Activated naive CD8-positive, alpha-beta T cell treated with anti-CD3 and anti-CD28 coated beads for 36 hours (primary cell): Measurements from ENCODE around the gene AP2A2. TPM values are rescaled to one million over a fixed set of nuclear protein-coding genes. Genes with fewer than 3 reads are reported as not detected.

Experiments used
- DNase-seq: peaks from one replicate; pipeline ENCODE4 v3.0.0; 2021
- H3K27ac Mint-ChIP-seq: one replicate; pipeline ENCODE4 v1.8.0; 2022; ENCODE audit warnings: mild to moderate bottlenecking, moderate library complexity, mixed read lengths
- H3K27me3 Mint-ChIP-seq: one replicate; pipeline ENCODE4 v1.8.0; 2022; ENCODE audit warnings: mild to moderate bottlenecking, mixed read lengths
- H3K36me3 Mint-ChIP-seq: one replicate; pipeline ENCODE4 v1.8.0; 2021; ENCODE audit warnings: mild to moderate bottlenecking, mixed read lengths
- H3K4me1 Mint-ChIP-seq: one replicate; pipeline ENCODE4 v1.8.0; 2021; ENCODE audit warnings: mixed read lengths
- H3K4me3 Mint-ChIP-seq: one replicate; pipeline ENCODE4 v1.8.0; 2022; ENCODE audit warnings: mild to moderate bottlenecking, moderate library complexity, mixed read lengths
- H3K9me3 Mint-ChIP-seq: one replicate; pipeline ENCODE4 v1.8.0; 2022; ENCODE audit warnings: mixed read lengths
- total RNA-seq, 2 experiments: library from RNA; stranded (reverse); gene quantifications; one replicate each; pipeline ENCODE4 v1.2.3, GENCODE V29; 2021

Gene AP2A2
- total RNA-seq, 2 experiments from 2014 or later, result 26.3 to 30.3 TPM

GRCh38 chr11:995752-996420, 70.2 kb downstream of the AP2A2 start:
- Mint-ChIP-seq H3K27me3 (no peaks in the 10 kb centered on the region), H3K4me1 (peaks cover 12% of the 10 kb centered on the region), H3K36me3 (peaks cover 9% of the 10 kb centered on the region), H3K9me3 (no peaks in the 10 kb centered on the region), H3K27ac (peak overlapping the region; percentile 39), H3K4me3 (no peak overlapping the region)
- no peak for DNase-seq

DNA sequence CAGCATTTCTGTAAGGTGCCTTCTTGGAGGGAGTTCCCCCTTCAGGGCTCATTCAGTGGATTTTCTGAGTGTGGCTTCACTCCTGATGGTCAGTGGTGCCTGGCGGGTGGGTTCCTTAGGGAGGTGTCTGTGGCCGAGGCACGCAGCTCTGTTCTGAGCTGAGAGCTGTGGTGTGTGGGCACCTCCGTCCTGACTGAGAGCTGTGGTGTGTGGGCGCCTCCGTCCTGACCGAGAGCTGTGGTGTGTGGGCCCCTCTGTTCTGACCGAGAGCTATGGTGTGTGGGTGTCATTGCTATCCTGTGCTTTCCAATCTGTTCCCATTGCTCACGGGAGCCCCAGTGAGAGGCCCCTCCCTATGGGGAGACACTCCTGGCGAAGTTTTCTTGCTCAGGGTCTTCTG, 71.0 kb downstream of the AP2A2 start:
- H3K4me1 Mint-ChIP-seq, result peaks cover 12% of the 10 kb centered on the region
- H3K4me3 Mint-ChIP-seq, result no peak overlapping the region
- H3K27me3 Mint-ChIP-seq, result no peaks in the 10 kb centered on the region

GRCh38 chr11:997907-998306, 72.2 kb downstream of the AP2A2 start:
- H3K9me3 Mint-ChIP-seq, result no peaks in the 10 kb centered on the region
- H3K36me3 Mint-ChIP-seq, result peaks cover 17% of the 10 kb centered on the region
- peaks cover 12% of the 10 kb centered on the region for H3K4me1 Mint-ChIP-seq
- DNase-seq, result no peak
- H3K27ac Mint-ChIP-seq, result no peak overlapping the region
- H3K4me3 Mint-ChIP-seq, result no peak overlapping the region
- no peaks in the 10 kb centered on the region for H3K27me3 Mint-ChIP-seq

More for the DNA sequence above, 71.0 kb downstream of the AP2A2 start:
- Mint-ChIP-seq H3K27ac (no peak overlapping the region), H3K36me3 (peaks cover 13% of the 10 kb centered on the region), H3K9me3 (no peaks in the 10 kb centered on the region)
- no peak for DNase-seq

DNA sequence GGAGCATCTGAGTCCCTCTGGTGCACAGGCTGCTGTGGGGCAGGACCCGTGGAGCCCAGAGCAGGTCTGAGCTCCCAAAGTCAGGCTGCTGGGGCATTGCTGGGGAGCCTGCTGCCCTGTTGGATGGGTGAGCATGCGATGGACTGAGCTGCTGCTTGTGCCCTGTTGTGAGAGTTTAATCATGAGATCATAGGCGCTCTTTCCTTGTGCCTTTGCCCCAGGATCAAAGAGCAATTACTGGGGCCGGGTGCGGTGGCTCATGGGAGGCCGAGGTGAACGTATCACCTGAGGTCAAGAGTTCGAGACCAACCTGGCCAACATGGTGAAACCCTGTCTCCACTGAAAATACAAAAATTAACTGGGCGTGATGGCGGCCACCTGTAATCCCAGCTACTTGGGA, 73.3 kb downstream of the AP2A2 start:
- peaks cover 12% of the 10 kb centered on the region for H3K4me1 Mint-ChIP-seq
- no peak overlapping the region for H3K4me3 Mint-ChIP-seq
- H3K36me3 Mint-ChIP-seq, result peaks cover 19% of the 10 kb centered on the region
- H3K27me3 Mint-ChIP-seq, result no peaks in the 10 kb centered on the region
- no peaks in the 10 kb centered on the region for H3K9me3 Mint-ChIP-seq
- no peak overlapping the region for H3K27ac Mint-ChIP-seq
- DNase-seq, result no peak

GRCh38 chr11:1000357-1001278, 74.9 kb downstream of the AP2A2 start:
- DNase-seq, result no peak
- Mint-ChIP-seq H3K27me3 (no peaks in the 10 kb centered on the region), H3K4me1 (peaks cover 10% of the 10 kb centered on the region), H3K4me3 (no peak overlapping the region), H3K9me3 (no peaks in the 10 kb centered on the region), H3K27ac (no peak overlapping the region), H3K36me3 (peaks cover 14% of the 10 kb centered on the region)

- no peak for DNase-seq
- Mint-ChIP-seq H3K4me1 (peaks cover 2% of the 10 kb centered on the region), H3K4me3 (no peak overlapping the region), H3K36me3 (peaks cover 10% of the 10 kb centered on the region), H3K27me3 (no peaks in the 10 kb centered on the region), H3K27ac (no peak overlapping the region), H3K9me3 (no peaks in the 10 kb centered on the region)
These were observed 76.1 kb downstream of the AP2A2 start for GRCh38 chr11:1001617-1002405.

GRCh38 chr11:1002406-1002984, 76.8 kb downstream of the AP2A2 start:
- Mint-ChIP-seq H3K4me1 (no peaks in the 10 kb centered on the region), H3K4me3 (no peak overlapping the region), H3K27ac (no peak overlapping the region), H3K36me3 (peaks cover 10% of the 10 kb centered on the region), H3K27me3 (no peaks in the 10 kb centered on the region), H3K9me3 (no peaks in the 10 kb centered on the region)
- DNase-seq, result no peak

DNA sequence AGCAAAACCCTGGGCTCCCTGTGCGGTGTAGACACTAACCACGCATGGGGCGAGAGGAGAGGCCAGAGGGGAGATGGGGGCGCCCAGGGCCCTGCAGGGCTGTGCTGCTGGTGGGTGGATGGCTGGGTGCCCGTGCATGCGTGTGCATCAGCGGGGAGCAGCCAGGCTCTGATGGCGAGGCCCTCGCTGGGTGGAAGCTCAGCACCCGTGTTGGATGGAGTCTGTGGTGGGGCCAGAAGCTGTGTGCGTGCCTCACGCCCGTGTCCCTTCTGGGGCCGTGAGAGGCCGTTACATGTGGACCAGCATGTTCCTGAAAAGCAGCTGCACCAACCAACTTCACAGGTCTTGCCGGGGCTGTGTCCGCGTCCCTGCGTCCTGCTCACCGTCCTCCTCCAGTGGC, 77.5 kb downstream of the AP2A2 start:
- Mint-ChIP-seq H3K9me3 (no peaks in the 10 kb centered on the region), H3K27ac (no peak overlapping the region), H3K27me3 (no peaks in the 10 kb centered on the region), H3K4me3 (no peak overlapping the region), H3K4me1 (no peaks in the 10 kb centered on the region), H3K36me3 (peaks cover 10% of the 10 kb centered on the region)
- no peak for DNase-seq

DNA sequence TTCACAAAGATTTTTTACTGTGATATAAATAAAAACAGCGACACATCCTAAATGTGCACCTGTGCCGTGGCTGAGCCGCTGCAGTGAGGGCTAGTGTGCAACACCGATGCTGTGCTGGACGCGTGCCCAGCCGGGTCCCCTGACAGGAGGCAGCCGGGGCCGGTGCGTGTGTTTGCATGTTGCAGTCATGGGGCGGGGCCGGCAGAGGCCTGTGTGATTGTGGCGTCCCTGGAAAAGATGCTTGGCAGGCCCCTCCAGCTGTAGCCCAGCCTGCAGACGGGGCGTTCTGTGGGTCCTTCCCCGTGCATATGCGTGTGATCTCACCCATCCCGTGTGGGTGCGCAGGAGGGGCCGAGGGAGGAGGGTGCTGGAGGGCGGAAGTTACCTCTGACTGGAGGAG, 80.3 kb downstream of the AP2A2 start:
- H3K4me3 Mint-ChIP-seq, result no peak overlapping the region
- no peak overlapping the region for H3K27ac Mint-ChIP-seq
- no peaks in the 10 kb centered on the region for H3K27me3 Mint-ChIP-seq
- H3K9me3 Mint-ChIP-seq, result no peaks in the 10 kb centered on the region
- peaks cover 13% of the 10 kb centered on the region for H3K36me3 Mint-ChIP-seq
- DNase-seq, result no peak
- no peaks in the 10 kb centered on the region for H3K4me1 Mint-ChIP-seq

GRCh38 chr11:1006762-1007161, 81.1 kb downstream of the AP2A2 start:
- no peak for DNase-seq

DNA sequence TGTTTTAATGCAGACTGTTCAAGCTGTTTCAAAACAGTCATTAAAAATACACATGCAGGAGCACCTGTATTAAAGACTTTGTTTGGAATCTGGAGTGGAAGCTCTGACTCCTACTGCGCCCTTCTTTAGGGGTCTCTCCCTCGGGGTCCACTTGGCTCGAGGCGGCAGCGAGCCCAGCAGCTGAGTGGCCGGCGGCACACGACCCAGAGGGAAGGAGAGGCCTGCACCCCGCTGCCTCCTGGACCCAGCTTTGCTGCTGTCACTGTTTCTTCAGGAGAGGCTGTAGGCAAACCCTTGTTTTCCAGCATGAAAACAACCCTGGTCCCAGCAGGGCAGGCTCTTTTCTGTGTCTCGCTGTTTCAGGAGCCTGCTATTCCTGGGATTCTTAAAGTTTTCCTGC, 81.6 kb downstream of the AP2A2 start:
- H3K9me3 Mint-ChIP-seq, result no peaks in the 10 kb centered on the region
- H3K36me3 Mint-ChIP-seq, result peaks cover 5% of the 10 kb centered on the region
- no peaks in the 10 kb centered on the region for H3K4me1 Mint-ChIP-seq
- DNase-seq, result no peak
- H3K4me3 Mint-ChIP-seq, result no peak overlapping the region
- H3K27me3 Mint-ChIP-seq, result no peaks in the 10 kb centered on the region
- no peak overlapping the region for H3K27ac Mint-ChIP-seq

More at GRCh38 chr11:1006762-1007161, 81.1 kb downstream of the AP2A2 start:
- no peak overlapping the region for H3K4me3 Mint-ChIP-seq
- H3K4me1 Mint-ChIP-seq, result no peaks in the 10 kb centered on the region
- no peaks in the 10 kb centered on the region for H3K9me3 Mint-ChIP-seq
- H3K27ac Mint-ChIP-seq, result no peak overlapping the region
- no peaks in the 10 kb centered on the region for H3K27me3 Mint-ChIP-seq
- H3K36me3 Mint-ChIP-seq, result peaks cover 8% of the 10 kb centered on the region

GRCh38 chr11:1008001-1008802, 82.5 kb downstream of the AP2A2 start:
- Mint-ChIP-seq H3K36me3 (peaks cover 3% of the 10 kb centered on the region), H3K9me3 (no peaks in the 10 kb centered on the region), H3K4me3 (no peak overlapping the region), H3K4me1 (no peaks in the 10 kb centered on the region), H3K27ac (no peak overlapping the region), H3K27me3 (no peaks in the 10 kb centered on the region)
- DNase-seq, result no peak

- Mint-ChIP-seq H3K36me3 (peaks cover 3% of the 10 kb centered on the region), H3K4me1 (no peaks in the 10 kb centered on the region), H3K9me3 (no peaks in the 10 kb centered on the region), H3K4me3 (no peak overlapping the region), H3K27ac (no peak overlapping the region), H3K27me3 (no peaks in the 10 kb centered on the region)
- no peak for DNase-seq
These were observed 83.1 kb downstream of the AP2A2 start for GRCh38 chr11:1008803-1009145.

- H3K27me3 Mint-ChIP-seq, result no peaks in the 10 kb centered on the region
- no peak overlapping the region for H3K4me3 Mint-ChIP-seq
- no peak for DNase-seq
- H3K9me3 Mint-ChIP-seq, result no peaks in the 10 kb centered on the region
- no peaks in the 10 kb centered on the region for H3K4me1 Mint-ChIP-seq
- H3K27ac Mint-ChIP-seq, result no peak overlapping the region
- H3K36me3 Mint-ChIP-seq, result peaks cover 3% of the 10 kb centered on the region
These were observed 83.7 kb downstream of the AP2A2 start for GRCh38 chr11:1009371-1009770.
